ENCODE results near the gene CMTM6.
"Not testable (repeated sequence)": the region's sequence is repeated elsewhere in the genome, so short reads cannot be mapped to it uniquely, and the experiment has no call there.

CMTM6 gene

GRCh38 chr3:32463415-32463814 is 39.2 kb downstream of the CMTM6 start:
- not testable (repeated sequence) for DNase-seq

- not testable (repeated sequence) for DNase-seq
Observed at GRCh38 chr3:32462191-32462986, 40.3 kb downstream of the CMTM6 start.

DNA sequence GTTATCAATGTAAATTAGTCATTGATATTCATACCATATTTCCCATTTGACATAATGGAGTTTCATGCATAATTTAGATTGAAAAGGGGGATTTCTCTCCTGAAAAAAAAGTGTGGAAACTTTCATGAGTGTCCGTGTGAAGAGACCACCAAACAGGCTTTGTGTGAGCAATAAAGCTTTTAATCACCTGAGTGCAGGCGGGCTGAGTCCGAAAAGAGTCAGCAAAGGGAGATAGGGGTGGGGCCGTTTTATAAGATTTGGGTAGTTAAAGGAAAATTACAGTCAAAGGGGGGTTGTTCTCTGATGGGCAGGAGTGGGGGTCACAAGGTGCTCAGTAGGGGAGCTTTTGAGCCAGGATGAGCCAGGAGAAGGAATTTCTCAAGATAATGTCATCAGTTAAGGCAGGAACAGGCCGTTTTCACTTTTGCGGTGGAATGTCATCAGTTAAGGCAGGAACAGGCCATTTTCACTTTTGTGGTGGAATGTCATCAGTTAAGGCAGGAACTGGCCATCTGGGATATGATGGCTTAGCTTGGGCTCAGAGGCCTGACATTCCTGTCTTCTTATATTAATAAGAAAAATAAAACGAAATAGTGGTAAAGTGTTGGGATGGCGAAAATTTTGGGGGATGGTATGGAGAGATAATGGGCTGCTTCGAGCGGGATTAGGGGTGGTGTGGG is 41.7 kb downstream of the CMTM6 start:
- DNase-seq, result peak; percentile 72

DNA sequence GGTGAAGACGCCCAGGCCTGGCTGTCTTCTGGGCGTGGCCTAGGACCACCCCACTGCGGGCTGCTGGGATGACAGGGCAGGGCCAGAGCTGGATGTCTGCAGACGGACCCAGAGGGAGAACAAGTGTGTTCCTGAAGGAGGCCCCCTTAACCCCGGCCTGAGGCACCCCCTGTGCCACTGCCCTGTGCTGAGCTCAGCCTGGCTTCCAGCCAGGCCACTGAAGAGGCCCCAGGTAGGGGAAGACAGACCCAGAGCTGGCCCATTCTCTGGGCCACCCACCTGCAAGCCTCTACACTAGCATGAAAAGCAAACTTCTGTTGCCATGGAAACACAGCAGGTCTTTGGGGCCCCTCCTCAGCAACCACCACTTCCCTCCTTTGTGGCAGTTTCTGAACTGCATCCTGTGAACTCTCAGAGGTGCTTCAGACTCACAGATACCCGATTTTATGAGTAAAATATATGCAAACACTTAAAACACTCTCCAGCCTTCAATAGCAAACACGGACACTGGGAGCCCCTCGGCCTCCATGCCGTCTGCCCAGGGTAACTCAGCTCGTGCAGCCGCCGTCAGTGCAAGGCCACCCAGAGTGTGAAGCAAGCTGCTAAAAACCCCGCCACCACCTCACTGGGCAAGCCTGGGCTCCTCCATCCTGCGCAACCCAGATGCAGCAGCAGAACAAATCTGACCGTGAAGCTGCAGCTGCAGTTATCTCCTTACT is 42.5 kb downstream of the CMTM6 start:
- peak; percentile 67 for DNase-seq

GRCh38 chr3:32459450-32459849 is 43.2 kb downstream of the CMTM6 start:
- DNase-seq, result no peak

DNA sequence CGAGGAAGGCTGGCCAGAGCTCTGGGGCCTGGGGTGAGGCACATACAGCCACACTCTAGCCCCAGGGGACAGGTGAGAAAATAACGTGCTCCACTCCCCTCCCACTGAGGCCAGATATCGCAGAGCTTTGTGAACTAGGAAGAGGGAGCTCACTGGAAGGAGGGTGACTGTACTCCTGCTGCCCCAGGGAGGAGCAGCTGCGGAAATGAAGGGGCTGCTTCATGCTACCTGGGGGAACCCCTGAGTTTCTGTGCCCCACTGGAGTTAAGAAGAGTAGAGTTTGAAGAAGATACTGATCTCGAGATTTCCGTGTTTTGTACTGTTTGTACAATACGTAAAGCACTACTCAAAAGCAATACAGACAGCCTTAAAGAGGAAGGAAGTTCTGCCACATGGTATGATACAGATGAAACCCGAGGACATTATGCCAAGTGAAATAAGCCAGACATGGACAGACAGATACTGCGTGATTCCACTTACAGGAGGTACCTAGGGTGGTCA is 44.6 kb downstream of the CMTM6 start:
- peak; percentile 64 for DNase-seq

GRCh38 chr3:32456429-32457130 is 46.1 kb downstream of the CMTM6 start:
- peak; percentile 44 for DNase-seq

- peak; percentile 32 for DNase-seq
Observed at GRCh38 chr3:32455609-32456428, 46.8 kb downstream of the CMTM6 start.

- peak; percentile 46 for DNase-seq
Observed at GRCh38 chr3:32454731-32455608, 47.7 kb downstream of the CMTM6 start.

GRCh38 chr3:32454111-32454510 is 48.5 kb downstream of the CMTM6 start:
- DNase-seq, result peak; percentile 37

- peak; percentile 36 for DNase-seq
Observed at GRCh38 chr3:32453346-32453745, 49.3 kb downstream of the CMTM6 start.

DNA sequence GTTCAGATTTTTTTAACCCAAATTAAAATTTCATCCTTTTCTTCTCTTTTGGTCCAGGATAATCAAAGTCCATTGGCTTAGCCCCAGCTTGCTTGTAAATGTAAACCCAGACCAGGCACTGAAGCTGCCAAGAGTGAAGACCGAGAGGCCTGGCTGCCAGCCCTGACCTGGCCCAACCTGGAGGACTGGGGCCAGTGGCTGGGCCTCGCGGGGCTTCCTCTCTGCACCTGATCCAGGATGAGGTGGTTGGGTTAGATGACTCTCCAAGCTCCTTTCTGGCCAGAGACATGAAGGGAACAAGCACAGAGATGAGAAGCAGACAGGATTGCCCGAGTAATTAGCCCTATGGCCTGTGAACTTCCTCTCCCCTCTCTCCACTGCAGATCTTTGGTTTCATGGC is 50.6 kb downstream of the CMTM6 start:
- DNase-seq, result peak; percentile 23

DNA sequence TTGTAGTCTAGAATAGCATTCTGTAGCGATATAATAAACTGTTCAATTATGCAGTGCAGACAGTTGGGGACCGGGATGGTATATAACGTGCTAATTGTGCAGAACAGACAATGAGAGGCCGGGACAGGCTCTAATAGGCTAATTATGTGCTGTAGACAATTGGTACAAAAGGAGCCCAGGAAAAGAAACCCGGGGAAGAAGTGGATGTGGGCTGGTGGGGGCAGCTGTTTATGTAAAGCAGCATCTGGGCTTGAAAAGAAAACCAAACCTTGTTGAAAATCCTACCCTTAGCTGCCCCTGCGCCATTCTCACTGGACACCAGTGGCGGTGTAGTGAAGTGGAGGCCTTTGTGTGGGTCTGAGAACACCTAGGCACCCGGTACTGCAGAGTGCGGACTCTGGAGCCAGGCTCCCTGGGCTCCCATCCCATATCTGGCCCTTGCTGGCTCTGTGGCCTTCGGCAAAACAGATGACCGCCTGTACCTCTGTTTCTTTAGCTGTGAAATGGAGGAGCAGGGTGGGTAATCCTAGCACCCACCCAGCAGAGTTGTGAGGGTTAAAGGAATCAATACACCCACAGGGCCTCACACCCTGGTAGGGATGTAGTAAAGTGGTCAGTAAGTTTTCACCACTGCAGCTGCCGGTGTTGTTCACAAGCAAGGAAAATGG is 51.5 kb downstream of the CMTM6 start:
- DNase-seq, result peak; percentile 29

DNA sequence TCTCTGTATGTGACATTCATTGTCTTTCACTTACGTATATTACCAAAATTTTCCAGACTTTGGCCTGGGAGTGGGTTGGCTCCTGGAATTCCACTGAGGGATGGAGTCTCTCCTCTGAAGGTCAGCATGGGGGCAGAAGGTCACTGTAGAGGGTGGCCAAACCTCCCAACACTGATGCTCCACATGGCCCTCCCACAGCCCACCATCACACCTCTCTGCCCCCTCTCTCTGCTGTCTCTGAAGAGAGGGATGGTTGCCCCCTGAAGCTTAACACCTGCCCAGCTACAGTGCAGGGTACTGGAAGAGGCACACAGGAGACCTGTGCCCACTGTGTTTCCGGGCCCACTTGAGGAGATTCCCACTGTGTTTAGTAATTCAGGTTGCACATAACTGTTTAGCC is 52.2 kb downstream of the CMTM6 start:
- peak; percentile 34 for DNase-seq

GRCh38 chr3:32449691-32450090 is 53.0 kb downstream of the CMTM6 start:
- DNase-seq, result peak; percentile 12

GRCh38 chr3:32448686-32449474 is 53.8 kb downstream of the CMTM6 start:
- DNase-seq, result peak; percentile 32

GRCh38 chr3:32447865-32448400 is 54.7 kb downstream of the CMTM6 start:
- peak; percentile 7 for DNase-seq

GRCh38 chr3:32443478-32443877 is 59.2 kb downstream of the CMTM6 start:
- DNase-seq, result no peak

DNA sequence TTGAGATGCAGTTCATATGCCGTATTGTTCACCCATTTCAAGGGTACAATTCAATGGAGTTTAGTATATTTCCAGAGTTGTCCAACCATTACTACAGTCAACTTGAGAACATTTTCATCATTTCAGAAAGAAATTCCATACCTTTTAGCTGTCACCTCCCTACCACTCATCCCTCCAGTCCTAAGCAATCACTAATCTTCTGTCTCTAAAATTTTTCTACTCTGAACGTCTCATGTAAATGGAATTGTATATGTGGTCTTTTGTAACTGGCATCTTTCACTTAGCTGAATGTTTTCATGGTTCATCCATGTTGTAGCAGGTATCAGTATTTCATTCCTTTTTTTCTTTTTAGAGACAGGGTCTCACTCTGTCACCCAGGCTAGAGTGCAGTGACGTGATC is 59.9 kb downstream of the CMTM6 start:
- peak; percentile 0 for DNase-seq

Measured in islet precursor cell (in vitro differentiated cells).